Measurements from ENCODE around the gene RPS6KA3. TPM values are rescaled to one million over a fixed set of nuclear protein-coding genes. Genes with fewer than 3 reads are reported as not detected.

Gene RPS6KA3
- total RNA-seq, 1 donor from 2014 or later, result 57.4 TPM

DNA sequence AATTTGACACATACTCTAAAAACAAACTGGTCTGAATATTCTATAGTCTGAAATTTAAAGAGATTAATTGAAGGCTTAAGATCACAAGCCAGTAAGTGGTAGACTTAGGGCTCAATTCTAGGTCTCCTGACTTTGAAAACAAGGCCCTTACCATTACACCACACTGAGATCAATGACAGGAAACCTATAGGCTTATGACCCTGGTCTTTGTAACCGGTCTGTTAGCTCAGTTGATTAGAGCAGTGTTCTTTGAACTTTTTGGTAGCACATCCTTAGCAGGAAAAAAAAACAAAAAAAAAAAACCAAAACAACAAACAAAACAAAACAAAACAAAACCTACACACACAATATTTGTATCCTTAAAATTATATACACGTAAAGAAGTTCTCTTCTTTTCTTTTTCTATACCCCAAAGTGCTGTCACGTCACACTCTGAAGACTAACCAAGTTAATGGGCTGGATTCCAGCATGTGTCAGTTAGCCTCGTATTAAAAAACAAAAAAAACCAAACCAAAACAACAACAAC lies 55.4 kb downstream of the RPS6KA3 start:
- Mint-ChIP-seq H3K27me3 (no peaks in the 10 kb centered on the region), H3K9me3 (peaks cover 2% of the 10 kb centered on the region), H3K4me1 (ENCODE audit: unreplicated experiment) (no peaks in the 10 kb centered on the region), H3K36me3 (peaks cover 15% of the 10 kb centered on the region), H3K4me3 (no peak overlapping the region), H3K27ac (no peak overlapping the region)
- TF ChIP-seq CTCF (conservative IDR thresholded peaks at IDR 0.05), result no peak
- no peak for DNase-seq (ENCODE audit: extremely low spot score, unreplicated experiment)

- Mint-ChIP-seq H3K4me1 (ENCODE audit: unreplicated experiment) (no peaks in the 10 kb centered on the region), H3K27me3 (no peaks in the 10 kb centered on the region), H3K4me3 (no peak overlapping the region), H3K36me3 (peaks cover 20% of the 10 kb centered on the region), H3K27ac (no peak overlapping the region), H3K9me3 (no peaks in the 10 kb centered on the region)
- DNase-seq (ENCODE audit: extremely low spot score, unreplicated experiment), result no peak
- TF ChIP-seq CTCF (conservative IDR thresholded peaks at IDR 0.05), result no peak
These were observed 60.6 kb downstream of the RPS6KA3 start for GRCh38 chrX:20205927-20206708.

DNA sequence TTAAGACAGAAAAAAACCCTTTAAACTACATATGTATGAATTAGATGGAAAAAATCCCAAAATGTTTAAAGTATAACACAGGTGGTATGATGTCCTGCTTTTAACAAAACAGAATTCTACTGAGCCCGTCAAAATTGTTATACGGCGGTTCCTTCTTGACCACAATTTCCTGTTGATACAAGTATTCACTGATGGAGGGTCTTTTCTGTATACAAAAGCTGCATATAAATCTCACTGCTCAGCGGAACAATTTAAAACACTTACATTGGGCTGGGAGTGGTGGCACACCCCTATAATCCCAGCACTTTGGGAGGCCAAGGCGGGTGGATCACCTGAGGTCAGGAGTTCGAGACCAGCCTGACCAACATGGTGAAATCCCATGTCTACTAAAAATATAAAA lies 62.4 kb downstream of the RPS6KA3 start:
- no peak overlapping the region for H3K27ac Mint-ChIP-seq
- peaks cover 25% of the 10 kb centered on the region for H3K36me3 Mint-ChIP-seq
- no peaks in the 10 kb centered on the region for H3K9me3 Mint-ChIP-seq
- no peak for TF ChIP-seq CTCF (conservative IDR thresholded peaks at IDR 0.05)
- DNase-seq (ENCODE audit: extremely low spot score, unreplicated experiment), result no peak
- H3K4me3 Mint-ChIP-seq, result no peak overlapping the region
- H3K27me3 Mint-ChIP-seq, result no peaks in the 10 kb centered on the region
- no peaks in the 10 kb centered on the region for H3K4me1 Mint-ChIP-seq (ENCODE audit: unreplicated experiment)

- no peak for TF ChIP-seq CTCF (conservative IDR thresholded peaks at IDR 0.05)
- Mint-ChIP-seq H3K9me3 (no peaks in the 10 kb centered on the region), H3K27ac (no peak overlapping the region), H3K27me3 (no peaks in the 10 kb centered on the region), H3K36me3 (peaks cover 20% of the 10 kb centered on the region), H3K4me1 (ENCODE audit: unreplicated experiment) (no peaks in the 10 kb centered on the region), H3K4me3 (no peak overlapping the region)
- DNase-seq (ENCODE audit: extremely low spot score, unreplicated experiment), result no peak
These were observed 69.0 kb downstream of the RPS6KA3 start for GRCh38 chrX:20197641-20198210.

- H3K4me1 Mint-ChIP-seq (ENCODE audit: unreplicated experiment), result no peaks in the 10 kb centered on the region
- no peak overlapping the region for H3K4me3 Mint-ChIP-seq
- no peak for DNase-seq (ENCODE audit: extremely low spot score, unreplicated experiment)
- no peak overlapping the region for H3K27ac Mint-ChIP-seq
- no peaks in the 10 kb centered on the region for H3K9me3 Mint-ChIP-seq
- H3K27me3 Mint-ChIP-seq, result no peaks in the 10 kb centered on the region
- no peak for TF ChIP-seq CTCF (conservative IDR thresholded peaks at IDR 0.05)
- peaks cover 8% of the 10 kb centered on the region for H3K36me3 Mint-ChIP-seq
These were observed 77.5 kb downstream of the RPS6KA3 start for GRCh38 chrX:20189171-20189570.
